Panc1 (cell line): ENCODE results near the gene GFY. TPM values are rescaled to one million over a fixed set of nuclear protein-coding genes. Genes with fewer than 3 reads are reported as not detected.
A peak's percentile ranks its signal among the peaks of the same experiment; 100 is the strongest.
"Not testable (repeated sequence)": the region's sequence is repeated elsewhere in the genome, so short reads cannot be mapped to it uniquely, and the experiment has no call there.

Source experiments
- ATAC-seq: fragments of 200-7000 bp; cut with Tn5 transposase; 2 replicates; pipeline ENCODE4 v1.9.1; 2020; ENCODE audit warnings: mild to moderate bottlenecking, moderate library complexity
- BruUV-seq: library from RNA; stranded (reverse); fragments of 400-500 nt; replicated peaks from 2 replicates; lab custom pipeline; 2021; lab: Mats Ljungman, UMichigan
- CTCF ChIA-PET: fragments of 300-600 bp; sonication (Branson Sonifier 250); formaldehyde crosslinking; loops from one replicate; lab custom pipeline; 2022; ENCODE audit warnings: antibody characterized with exemption; lab: Charles Lee
- POLR2A ChIA-PET: fragments of 300-600 bp; sonication (Branson Sonifier 250); formaldehyde crosslinking; loops from one replicate; lab custom pipeline; 2022; ENCODE audit warnings: antibody characterized with exemption; lab: Charles Lee
- DNase-seq: peaks from one replicate; pipeline ENCODE4 v3.0.0-alpha.2; 2010; ENCODE audit warnings: low read depth, low spot score
- H3K27ac ChIP-seq: 2 replicates; pipeline ENCODE4 v1.5.1; 2011; ENCODE audit warnings: mild to moderate bottlenecking, low read length, inconsistent platforms
- H3K27me3 ChIP-seq: fragments of 200-500 bp; sonication (Bioruptor generic); 2 replicates; pipeline ENCODE4 v1.6.0; 2014; ENCODE audit warnings: low read length, inconsistent platforms; ENCODE audit not compliant: control insufficient read depth, insufficient read depth
- H3K36me3 ChIP-seq: fragments of 200-500 bp; sonication (Bioruptor generic); 2 replicates; pipeline ENCODE4 v1.5.1; 2014; ENCODE audit warnings: inconsistent platforms, mild to moderate bottlenecking, low read length, moderate library complexity; ENCODE audit not compliant: control insufficient read depth, insufficient read depth
- H3K4me1 ChIP-seq: 2 replicates; pipeline ENCODE4 v1.5.1; 2011; ENCODE audit warnings: inconsistent platforms, mild to moderate bottlenecking, low read length, moderate library complexity; ENCODE audit not compliant: control insufficient read depth, insufficient read depth
- H3K4me3 ChIP-seq, 2 experiments: 2 replicates each; pipeline ENCODE4 v1.5.1; 2011 to 2012; ENCODE audit warnings: low read depth in 2 of 2, low read length in 2 of 2, mild to moderate bottlenecking in 2 of 2, inconsistent platforms in 1 of 2, moderate library complexity in 1 of 2
- H3K9me3 ChIP-seq: fragments of 200-500 bp; sonication (Bioruptor generic); 2 replicates; pipeline ENCODE4 v1.5.1; 2014; ENCODE audit warnings: low read depth, mild to moderate bottlenecking, inconsistent platforms, low read length, moderate library complexity; ENCODE audit not compliant: control insufficient read depth, insufficient read depth
- CTCF ChIP-seq: fragments of 450-650 bp; IDR thresholded peaks from 2 replicates; pipeline ENCODE4 v1.5.1; 2017; ENCODE audit warnings: mild to moderate bottlenecking
- POLR2AphosphoS5 ChIP-seq: IDR thresholded peaks from 2 replicates; pipeline ENCODE4 v1.6.1; 2012; ENCODE audit warnings: mild to moderate bottlenecking, low read depth, low read length, moderate library complexity
- REST ChIP-seq, 2 experiments: IDR thresholded peaks; 2 replicates each; pipeline ENCODE4 v1.6.1; 2011 to 2012; ENCODE audit warnings: low read depth in 2 of 2, control low read depth in 1 of 2, low read length in 1 of 2, mild to moderate bottlenecking in 1 of 2, moderate library complexity in 1 of 2; ENCODE audit not compliant: insufficient read depth in 1 of 2
- SIN3A ChIP-seq: IDR thresholded peaks from 2 replicates; pipeline ENCODE4 v1.6.1; 2012; ENCODE audit warnings: low read depth, mild to moderate bottlenecking, low read length, moderate library complexity, borderline replicate concordance; ENCODE audit not compliant: insufficient read depth
- TCF7L2 ChIP-seq: IDR thresholded peaks from 2 replicates; pipeline ENCODE4 v1.6.1; 2011; ENCODE audit warnings: mild to moderate bottlenecking, low read depth, low read length, inconsistent platforms
- in situ Hi-C: cut with HindIII; loops from 2 replicates; pipeline ENCODE4 v1.10.0; 2016; ENCODE audit warnings: low sequenced_read_pairs, low pct_unique_long_range_greater_than_20kb
- intact Hi-C: fragments of 100-400 bp; cut with micrococcal nuclease; formaldehyde crosslinking; loops from one replicate; pipeline ENCODE4 v1.10.0; 2022; ENCODE audit not compliant: unreplicated experiment
- total RNA-seq: library from RNA; stranded (reverse); gene quantifications from one replicate; pipeline ENCODE4 v1.2.1, GENCODE V29; 2021; ENCODE audit not compliant: unreplicated experiment

The GFY gene
- total RNA-seq, 1 experiment from 2014 or later = not detected

DNA sequence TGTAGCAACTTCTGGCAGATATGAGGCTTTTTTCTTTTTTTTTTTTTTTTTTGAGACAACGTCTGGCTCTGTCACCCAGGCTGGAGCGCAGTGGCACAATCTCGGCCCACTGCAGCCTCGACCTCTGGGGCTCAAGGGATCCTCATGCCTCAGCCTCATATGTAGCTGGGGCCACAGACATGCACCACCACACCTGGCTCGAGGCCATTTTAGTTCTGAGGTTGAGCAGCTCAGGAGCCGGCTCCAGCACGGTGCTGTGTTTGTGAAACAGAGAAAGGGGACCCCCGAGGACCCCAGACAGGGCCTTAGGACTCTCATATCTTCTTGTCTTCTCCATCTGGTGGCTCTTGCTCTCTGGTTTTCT is 45.4 kb downstream of the GFY start:
- H3K27ac ChIP-seq = no peak overlapping the region
- intact Hi-C loops (no loop called here), in situ Hi-C loops (no loop called here)
- TF ChIP-seq CTCF = no peak
- TF ChIP-seq REST (IDR thresholded peaks at IDR 0.05; ENCODE audit: insufficient read depth in 1 of 2, low read depth in 2 of 2, low read length in 1 of 2) = no peak
- TF ChIP-seq POLR2AphosphoS5 = no peak
- TF ChIP-seq TCF7L2 = no peak
- no peak for TF ChIP-seq SIN3A
- H3K27me3 ChIP-seq = no peaks in the 10 kb centered on the region
- ATAC-seq (no peak), DNase-seq (no peak)
- H3K9me3 ChIP-seq = no peaks in the 10 kb centered on the region
- ChIA-PET CTCF (no interaction called here), POLR2A (no interaction called here)
- no TSS peak for BruUV-seq
- no peak overlapping the region for H3K4me3 ChIP-seq
- H3K4me1 ChIP-seq = no peaks in the 10 kb centered on the region
- H3K36me3 ChIP-seq = no peaks in the 10 kb centered on the region

DNA sequence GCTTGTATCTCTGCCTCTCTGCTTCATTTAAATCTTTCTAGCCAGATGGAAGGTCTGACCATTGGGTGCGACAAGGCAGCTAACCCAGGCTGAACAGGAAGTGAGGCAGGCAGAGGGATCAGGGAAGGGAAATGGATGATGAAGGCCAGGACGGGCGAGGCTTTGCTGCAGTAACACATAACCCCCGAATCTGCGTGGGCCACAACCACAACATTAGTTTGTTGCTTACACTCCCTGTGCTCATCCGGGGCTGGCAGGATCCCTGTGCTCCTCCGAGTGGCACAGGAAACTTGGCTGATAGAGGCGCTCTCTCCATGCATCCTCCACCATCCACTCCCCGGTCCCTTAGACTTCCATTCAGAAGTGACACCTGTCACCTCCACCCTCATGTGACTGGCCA is 47.7 kb downstream of the GFY start:
- Histone ChIP-seq H3K4me1 (no peaks in the 10 kb centered on the region), H3K9me3 (no peaks in the 10 kb centered on the region), H3K36me3 (no peaks in the 10 kb centered on the region), H3K27ac (no peak overlapping the region), H3K4me3 (no peak overlapping the region), H3K27me3 (no peaks in the 10 kb centered on the region)
- in situ Hi-C loops (no loop called here), intact Hi-C loops (no loop called here)
- POLR2A ChIA-PET = interaction anchor here (0.5 kb wide), 1 partner anchor 258 kb away, joined by 10 read pairs; no protein-coding TSS in a partner anchor
- TF ChIP-seq CTCF = no peak
- no peak for TF ChIP-seq TCF7L2
- TF ChIP-seq SIN3A = no peak
- DNase-seq (no peak), ATAC-seq (no peak)
- no TSS peak for BruUV-seq
- CTCF ChIA-PET = no interaction called here

DNA sequence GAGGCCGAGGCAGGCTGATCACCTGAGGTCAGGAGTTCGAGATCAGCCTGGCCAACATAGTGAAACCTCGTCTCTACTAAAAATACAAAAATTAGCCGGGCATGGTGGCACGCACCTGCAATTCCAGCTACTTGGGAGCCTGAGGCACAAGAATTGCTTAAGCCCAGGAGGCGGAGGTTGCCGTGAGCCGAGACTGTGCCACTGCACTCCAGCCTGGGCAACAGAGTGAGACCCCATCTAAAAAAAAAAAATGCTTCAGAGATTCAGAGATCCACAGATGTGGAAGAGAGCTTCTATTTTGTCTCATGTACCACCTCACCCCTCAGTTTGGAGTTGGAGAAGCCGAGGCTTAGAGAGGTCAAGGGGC is 48.3 kb downstream of the GFY start:
- H3K27ac ChIP-seq, H3K27me3 ChIP-seq, H3K36me3 ChIP-seq, H3K4me1 ChIP-seq, BruUV-seq, DNase-seq, in situ Hi-C loops, intact Hi-C loops, H3K9me3 ChIP-seq, ATAC-seq: not testable (repeated sequence)
- peak overlapping the region in 1 of 2 experiments; percentile 59; a peak in 2 of 4 replicates for H3K4me3 ChIP-seq
- POLR2A ChIA-PET = interaction anchor here (0.5 kb wide), 1 partner anchor 258 kb away, joined by 10 read pairs; no protein-coding TSS in a partner anchor
- CTCF ChIA-PET = interaction anchor here (0.9 kb wide), 1 partner anchor 73 kb away, joined by 3 read pairs; no protein-coding TSS in a partner anchor
